HG02610 (cell line): Measurements from ENCODE around the gene RPL7L1.
"Not testable (repeated sequence)": the region's sequence is repeated elsewhere in the genome, so short reads cannot be mapped to it uniquely, and the experiment has no call there.

Source experiments
- ATAC-seq: cut with Tn5 transposase; IDR thresholded peaks from one replicate; pipeline ENCODE4 v1.9.1; 2021; ENCODE audit warnings: mild to moderate bottlenecking, moderate library complexity; ENCODE audit not compliant: unreplicated experiment

The RPL7L1 gene

DNA sequence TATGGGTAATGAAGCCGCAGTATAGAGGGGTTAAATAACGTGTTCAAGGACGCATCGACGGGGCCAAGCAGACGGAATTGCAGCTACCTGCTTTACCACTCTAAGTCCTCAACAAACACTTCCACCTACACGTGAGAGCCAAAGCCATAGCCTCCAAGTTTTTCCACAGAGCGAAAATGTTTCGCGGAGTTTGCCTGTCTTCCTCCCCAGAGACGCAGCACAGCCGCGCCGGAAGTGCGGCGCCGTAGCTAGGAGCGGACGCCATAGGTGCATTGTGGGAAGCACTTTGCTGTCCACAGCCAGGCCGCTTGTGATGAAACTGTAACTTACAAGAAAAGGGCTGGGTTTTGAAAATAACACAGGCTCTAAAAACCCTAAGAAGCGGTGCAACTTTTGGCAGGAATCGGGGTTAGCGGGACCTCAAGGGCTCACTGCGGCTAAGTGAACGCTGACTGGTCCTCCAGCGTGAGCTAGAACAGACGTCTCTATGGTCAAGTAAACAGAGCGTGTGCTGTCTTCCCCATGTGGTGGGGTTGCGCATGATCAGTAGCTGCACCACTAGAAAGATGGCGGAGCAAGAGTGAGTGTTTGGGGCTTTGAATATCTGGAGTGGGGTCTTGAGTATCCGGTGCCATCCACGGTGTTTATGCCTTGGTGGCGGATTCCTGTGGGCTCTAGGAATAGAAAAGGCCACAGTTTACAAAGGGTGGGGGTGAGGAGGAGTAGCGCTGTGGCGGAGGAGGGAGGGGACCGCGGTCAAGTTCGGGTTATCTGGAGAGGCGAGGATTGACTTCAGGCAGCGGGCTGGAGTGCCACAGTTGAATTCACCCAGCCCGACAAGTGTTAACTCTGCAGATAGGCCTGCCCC is at the start of gene RPL7L1:
Gene RPL7L1, plus strand, starts transcription at position 245 of the 868 bp plus-strand sequence. Its CDS starts 295 bp downstream, at position 540.
- ATAC-seq: peak; percentile 89

DNA sequence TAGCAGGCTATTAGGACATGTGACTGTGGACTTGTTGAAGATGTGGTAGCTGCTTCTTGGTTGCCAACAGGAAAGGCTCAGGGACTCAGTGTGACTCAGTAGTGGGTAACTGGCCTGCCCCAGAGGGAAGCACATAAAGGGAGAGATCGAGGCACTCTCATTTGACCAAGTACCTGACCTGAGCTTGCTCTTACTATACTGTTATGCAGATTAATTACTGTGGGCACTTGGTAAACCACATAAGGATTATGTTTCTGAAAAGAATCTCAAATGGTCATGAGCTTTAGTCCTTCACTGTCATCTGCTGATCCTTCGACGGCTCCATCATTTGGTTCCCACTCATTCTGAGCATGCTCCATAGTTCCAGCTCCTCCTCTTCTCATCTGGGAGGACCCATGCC is 48.2 kb upstream of the RPL7L1 start:
- no peak for ATAC-seq

DNA sequence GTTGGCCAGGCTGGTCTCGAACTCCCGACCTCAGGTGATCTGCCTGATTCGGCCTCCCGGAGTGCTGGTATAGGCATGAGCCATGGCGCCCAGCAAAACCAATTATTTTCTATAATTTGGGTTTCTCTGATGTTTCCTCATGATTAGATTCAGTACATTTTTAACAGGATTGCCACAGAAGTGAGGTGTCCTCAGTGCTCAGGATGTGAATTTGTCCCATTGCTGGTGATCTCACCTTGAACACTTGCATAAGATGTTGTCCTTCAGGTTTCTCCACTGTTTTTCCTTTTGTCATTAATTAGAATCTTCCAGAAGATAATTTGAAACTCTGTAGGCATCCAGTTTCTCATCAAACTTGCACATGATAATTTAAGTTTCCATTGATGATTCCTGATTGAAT is 45.4 kb upstream of the RPL7L1 start:
- no peak for ATAC-seq

DNA sequence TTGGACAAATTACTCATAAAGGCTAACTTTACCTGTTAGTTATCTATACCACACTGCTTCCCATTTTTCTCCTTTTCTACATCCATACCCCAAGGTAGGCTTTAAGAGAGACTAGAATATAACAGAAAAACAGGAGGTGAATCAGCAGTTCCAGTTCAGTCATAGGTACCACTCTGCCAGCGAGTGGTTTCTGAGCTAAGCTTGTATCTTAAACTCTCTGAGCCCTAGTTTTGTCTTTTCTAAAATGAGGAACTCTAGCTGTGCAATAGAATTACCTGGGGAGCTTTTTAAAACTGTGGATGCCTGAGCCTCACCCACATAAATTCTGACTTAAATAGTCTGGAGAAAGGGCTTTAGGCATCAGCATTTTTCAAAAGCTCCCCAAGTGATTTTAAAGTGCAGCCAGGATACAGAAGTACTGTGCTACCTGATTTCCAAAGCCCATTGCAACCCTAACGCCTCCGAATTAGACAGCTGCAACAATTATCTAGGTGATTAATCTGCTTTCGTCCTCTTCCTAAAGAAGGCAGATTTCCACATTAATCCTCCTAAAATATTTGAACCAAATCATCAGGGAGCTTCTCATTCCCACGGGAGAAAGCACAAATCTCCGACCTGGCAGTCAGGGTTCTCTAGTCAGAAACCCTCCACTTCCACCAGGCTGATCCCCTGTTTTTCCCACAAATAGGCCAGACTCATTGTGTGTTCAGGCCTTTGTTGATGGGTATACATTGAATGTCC is 37.4 kb upstream of the RPL7L1 start:
- ATAC-seq: no peak

DNA sequence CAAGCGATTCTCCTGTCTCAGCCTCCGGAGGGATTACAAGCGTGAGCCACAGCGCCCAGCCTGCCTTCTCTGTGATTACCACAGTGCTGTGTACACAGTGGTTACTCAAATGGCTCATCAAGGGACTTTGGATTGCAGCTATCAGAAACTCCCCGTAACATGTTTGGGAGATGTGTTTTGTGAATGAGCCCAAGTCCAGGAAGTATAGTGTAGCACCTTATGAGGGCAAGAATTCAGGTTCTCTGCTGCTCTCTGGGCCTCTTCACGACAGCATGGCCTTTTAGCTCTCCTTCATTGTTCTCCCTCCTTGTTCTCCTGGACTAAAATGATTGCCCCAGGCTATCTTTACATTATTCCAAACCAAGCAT is 34.1 kb upstream of the RPL7L1 start:
- ATAC-seq: no peak

DNA sequence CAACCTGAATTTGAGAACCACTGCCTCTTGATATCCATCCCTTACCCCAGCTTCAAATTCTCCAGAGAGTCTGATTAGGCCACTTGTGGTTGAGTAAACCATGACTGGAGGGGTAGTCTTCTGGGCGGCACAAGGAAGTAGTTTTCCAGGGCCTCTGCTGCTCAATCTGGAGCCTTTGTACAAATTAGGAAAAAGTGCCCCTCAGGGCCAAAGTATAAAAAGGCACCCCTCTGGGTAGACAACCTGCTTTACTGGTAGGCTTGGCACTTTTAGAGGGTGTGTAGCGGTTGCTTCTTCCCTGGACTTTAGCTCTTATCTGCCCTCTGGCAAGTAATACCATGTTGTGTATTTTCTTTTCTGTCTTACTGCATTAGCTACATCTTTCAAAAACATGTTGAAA is 32.9 kb upstream of the RPL7L1 start:
- ATAC-seq: no peak

DNA sequence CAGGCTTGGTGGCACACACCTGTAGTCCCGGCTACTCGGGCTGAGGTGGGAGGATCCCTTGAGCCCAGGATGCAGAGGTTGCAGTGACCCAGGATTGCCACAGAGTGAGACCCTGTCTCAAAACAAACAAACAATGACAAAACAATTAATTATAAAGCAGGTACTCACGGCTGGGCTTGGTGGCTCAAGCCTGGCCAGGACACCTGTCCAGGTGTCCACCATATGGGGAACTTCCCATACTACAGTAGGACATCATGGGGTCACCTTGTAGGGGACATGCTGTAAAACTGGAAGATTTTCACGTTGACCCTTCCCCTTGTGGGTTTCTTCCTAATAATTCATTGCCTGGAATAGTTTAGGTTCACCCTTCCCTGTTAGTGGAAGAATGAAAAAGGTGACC is 30.7 kb upstream of the RPL7L1 start:
- ATAC-seq: no peak

DNA sequence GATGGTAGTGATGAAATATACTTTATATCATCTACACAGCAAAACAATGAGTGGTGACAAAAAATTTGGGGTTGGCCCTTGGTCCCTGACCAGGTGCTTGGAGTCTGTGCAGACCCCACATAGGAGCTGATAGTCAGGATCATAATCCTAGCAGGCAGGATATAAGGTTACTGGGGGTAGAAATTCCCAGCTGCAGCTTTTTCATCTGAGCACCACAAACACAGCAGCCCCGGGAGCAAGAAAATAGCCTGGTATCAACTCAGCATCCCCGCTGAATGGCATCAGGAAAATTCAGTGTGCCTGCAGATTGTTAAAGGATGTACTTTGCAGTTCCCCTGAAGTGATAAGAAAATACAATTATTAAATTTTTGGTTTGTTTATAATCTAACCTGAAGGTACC is 27.8 kb upstream of the RPL7L1 start:
- ATAC-seq: no peak

DNA sequence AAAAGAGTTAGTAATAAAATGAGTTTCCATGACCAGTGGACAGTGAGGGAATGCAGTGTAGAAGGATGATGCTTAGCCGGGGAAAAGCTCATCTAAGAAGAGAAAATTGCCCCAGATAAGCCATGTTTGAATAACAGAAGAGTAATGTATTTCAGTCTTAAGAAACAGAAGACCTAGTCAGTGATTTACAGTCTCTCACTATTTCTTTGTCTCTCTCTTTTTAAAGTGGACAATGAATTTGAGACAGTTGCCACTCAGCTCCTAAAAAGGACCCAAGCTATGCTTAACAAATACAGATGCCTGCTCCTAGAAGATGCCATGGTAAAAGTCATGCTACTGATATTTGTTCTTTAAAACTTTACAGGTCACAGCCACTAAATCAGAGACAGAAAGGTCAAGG is 19.4 kb upstream of the RPL7L1 start:
- no peak for ATAC-seq

DNA sequence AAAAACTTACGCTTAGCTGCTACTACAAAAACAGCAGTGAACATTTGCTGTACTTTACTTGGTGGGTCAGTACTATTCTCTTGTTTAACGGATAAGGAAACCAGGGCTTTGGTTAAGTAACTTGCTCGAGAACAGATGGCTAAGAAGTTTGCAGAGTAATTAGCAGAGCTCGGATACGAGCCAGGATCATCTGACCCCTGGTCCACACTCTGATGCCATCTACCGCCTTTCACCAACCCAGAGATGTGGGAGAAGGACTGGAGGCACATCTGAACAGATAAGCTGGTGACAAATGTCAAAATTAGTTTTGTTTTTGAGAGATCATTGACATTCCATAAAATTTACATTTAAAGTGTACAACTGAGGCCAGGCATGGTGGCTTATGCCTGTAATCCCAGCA is 18.9 kb upstream of the RPL7L1 start:
- no peak for ATAC-seq

DNA sequence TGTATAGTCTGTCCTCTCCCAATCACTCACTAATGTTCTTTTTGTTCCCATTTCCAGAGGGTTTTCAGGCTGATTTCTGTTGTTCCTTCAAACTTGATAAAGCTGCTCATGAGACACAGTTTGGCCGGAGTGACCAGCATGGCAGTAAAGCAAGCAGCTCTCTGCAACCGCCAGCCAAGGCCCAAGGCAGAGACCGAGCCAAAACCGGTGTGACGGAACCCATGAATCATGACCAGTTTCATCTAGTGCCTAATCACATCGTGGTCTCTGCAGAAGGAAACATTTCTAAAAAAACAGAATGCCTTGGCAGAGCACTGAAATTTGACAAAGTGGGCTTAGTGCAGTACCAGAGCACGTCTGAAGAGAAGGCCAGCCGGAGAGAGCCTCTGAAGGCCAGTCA is 14.8 kb upstream of the RPL7L1 start:
- no peak for ATAC-seq

DNA sequence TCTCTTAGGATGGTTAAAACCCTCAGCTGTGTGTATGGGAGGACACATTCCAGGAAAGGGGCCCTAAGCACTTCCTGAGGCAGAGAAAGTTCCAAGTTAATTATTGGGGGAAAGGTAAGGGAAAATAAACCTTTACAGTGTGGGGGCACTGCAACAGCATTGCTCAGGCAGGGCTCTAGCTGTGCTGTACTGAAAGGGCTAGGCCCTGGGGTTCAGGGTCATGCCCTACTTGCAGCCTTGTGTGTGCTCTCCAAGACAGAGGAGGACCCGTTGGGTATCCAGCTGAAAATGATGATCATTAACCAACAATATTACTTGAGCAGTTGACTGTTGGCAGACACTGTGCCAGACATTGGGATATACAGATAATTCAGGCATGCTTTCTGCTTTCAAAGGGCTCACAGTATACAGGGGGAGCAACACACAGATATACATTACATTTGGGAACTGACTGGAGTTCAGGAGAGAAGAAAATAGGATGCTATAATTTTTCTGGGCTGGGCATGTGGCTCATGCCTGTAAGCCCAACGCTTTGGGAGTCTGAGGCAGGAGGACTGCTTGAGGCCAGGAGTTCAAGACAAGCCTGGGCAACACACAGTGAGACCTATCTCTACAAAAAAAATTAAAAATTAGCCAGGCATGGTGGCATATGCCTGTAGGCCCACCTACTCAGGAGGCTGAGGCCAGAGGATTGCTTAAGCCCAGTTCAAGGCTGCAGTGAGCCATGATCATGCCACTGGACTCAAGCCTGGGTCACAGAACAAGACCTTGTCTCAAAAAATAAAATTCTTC is 9.1 kb upstream of the RPL7L1 start:
- ATAC-seq: no peak

DNA sequence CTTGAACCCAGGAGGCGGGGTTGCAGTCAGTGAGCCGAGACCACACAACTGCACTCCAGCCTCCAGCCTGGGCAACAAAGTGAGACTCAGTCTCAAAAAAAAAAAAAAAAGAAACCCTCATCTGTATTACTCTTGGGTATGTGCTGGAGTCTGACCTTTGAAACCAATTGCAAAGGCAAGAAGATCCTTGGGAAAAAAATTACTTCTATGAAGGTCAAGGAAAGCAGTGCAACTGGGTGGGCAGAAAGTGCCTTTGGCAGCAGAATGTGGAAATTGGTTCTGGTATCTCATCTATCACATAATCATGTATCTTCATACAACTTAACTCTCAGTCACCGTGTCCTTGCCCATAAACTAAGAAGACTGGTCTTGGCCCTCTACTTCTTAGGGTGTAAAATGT is 7.7 kb upstream of the RPL7L1 start:
- ATAC-seq: no peak

DNA sequence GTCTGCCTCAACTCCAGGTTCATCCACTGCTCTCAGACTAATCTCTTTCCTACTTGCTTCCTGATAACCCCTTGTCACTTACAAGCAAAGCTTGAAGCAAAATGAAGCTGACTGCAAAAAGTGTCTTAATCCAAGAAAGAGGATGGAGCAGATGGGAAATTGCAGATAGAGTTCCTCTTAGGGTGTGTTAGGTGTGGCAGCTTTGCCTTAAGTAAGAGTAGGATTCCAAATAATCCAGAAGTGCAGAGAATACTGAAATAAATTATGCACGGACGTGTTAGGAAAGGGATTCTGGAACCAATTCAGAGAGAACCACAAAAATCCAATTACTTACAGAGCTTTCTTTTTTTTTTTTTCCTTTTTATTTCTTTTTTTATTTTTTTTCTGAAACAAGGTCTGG is 6.1 kb upstream of the RPL7L1 start:
- ATAC-seq: no peak

DNA sequence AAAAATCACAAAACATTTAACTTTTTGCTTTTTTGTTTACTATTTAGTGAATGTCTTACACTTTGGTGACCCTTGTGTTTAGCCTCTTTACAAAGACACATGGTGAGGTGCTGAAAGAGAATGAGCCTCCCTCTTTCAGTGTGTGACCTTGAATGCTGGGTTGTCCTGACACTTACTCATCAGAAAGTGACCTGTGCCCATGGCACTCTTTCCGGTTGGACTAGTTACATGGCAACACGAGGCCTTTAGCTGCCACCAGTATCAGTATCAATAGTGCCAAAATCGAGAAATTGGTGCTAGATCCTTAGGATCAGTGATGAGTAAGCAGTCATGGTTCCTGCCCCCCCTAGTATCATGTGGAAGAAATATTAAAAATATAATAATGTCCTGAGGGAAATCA is 1.7 kb upstream of the RPL7L1 start:
- no peak for ATAC-seq

DNA sequence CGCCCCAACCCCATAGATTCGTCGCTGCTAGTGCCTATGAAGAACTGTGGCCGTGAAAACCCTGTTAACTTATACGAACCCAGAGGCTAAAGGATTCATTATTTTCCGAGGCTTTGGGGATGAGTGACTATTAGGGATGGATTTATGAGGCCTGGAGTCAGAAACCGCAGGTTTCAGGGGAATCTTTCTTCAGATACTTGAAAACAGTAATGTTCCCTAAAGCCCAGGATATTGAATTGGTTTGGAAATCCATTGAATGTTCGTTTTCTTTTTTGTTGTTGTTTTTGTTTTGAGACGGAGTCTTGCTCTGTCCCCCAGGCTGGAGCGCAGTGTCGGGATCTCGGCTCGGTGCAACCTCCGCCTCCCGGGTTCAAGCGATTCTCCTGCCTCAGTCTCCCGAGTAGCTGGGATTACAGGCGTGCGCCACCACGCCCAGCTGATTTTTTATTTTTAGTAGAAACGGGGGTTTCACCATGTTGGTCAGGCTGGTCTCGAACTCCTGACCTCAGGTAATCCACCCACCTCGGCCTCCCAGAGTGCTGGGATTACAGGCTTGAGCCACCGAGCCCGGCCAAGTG is 913 bp downstream of the RPL7L1 start:
- not testable (repeated sequence) for ATAC-seq

DNA sequence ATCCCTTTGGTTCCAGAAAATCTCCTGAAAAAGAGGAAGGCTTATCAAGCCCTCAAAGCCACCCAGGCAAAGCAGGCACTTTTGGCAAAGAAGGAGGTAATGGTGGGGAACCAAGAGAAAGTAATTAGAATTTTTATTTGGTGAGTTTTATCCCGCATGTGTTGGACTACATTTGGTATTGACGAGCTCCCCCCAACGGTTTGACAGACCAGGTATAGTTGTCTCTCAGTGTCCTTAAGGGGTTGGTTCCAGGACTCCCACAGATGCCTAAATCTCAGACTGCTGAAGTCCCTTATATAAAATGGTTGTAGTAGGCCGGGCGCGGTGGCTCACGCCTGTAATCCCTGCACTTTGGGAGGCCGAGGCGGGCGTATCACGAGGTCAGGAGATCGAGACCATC is 1.5 kb downstream of the RPL7L1 start:
- ATAC-seq: not testable (repeated sequence)

DNA sequence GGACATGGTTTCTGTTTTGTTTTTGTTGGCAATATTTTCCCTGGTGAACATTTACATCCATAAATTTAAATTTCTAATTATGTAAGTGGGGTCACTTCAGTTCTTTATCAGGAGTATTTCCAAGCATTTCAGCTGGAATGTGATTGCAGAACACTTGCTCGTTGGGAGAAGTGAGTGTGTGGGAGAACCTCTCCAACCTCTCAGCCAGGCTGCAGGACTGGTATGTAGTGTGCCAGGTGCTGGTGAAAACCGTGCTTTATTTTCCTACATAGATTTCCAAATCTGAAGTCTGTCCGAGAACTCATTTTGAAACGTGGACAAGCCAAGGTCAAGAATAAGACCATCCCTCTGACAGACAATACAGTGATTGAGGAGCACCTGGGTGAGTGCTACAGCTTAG is 6.3 kb downstream of the RPL7L1 start:
- no peak for ATAC-seq

DNA sequence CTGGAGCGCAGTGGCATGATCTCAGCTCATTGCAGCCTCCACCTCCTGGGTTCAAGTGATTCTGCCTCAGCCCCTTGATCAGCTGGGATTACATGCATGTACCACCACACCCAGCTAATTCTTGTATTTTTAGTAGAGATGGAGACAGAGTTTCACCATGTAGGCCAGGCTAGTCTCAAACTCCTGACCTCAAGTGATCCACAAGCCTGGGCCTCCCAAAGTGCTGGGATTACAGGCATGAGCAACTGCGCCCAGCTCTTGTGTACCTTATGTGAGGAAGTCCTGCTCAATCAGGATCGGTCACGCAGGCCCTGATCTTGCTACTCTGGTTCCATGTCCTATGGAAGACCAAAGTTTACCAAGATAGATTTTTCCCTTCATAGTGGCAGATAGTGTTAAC is 8.8 kb downstream of the RPL7L1 start:
- ATAC-seq: not testable (repeated sequence)

DNA sequence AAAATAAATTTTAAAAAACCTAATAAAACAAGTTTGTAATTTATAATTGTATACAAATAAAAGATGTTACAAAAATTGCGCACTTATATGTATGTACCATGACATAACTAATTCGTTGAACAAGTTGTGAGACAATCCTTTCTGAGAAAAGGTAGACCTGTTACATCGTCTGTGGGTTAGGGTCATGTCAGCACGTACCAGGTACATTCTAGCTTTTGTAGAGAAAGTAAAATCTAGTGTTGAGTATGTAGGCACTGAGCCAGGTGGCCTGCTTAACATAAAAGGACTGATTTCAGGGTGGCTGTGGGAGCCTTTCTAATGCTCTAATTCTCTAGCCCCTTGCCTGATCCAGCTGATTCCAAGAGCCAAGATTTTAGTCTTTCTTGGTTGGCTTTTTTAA is 10.4 kb downstream of the RPL7L1 start:
- ATAC-seq: no peak
